OCI-LY7 (cell line): Measurements from ENCODE around the gene LGALS8.

Source experiments
- CTCF ChIP-seq: fragments of 200-600 bp; sonication (generic); conservative IDR thresholded peaks from 2 replicates; pipeline ENCODE4 v1.5.1; 2014; ENCODE audit warnings: mild to moderate bottlenecking, antibody characterized with exemption, low read length, moderate library complexity, mixed read lengths
- EZH2phosphoT487 ChIP-seq: fragments of 200-600 bp; sonication (generic); IDR thresholded peaks from 2 replicates; pipeline ENCODE4 v1.6.1; 2018; ENCODE audit warnings: low read depth, borderline replicate concordance, mild to moderate bottlenecking, mixed run types, antibody characterized with exemption, low read length, moderate library complexity, mixed read lengths

GRCh38 chr1:236511735-236512418 is 11.9 kb upstream of the LGALS8 start:
- TF ChIP-seq CTCF (no peak), EZH2phosphoT487 (no peak)
